HUES6 (cell line): ENCODE results near the gene INF2.

Source experiments
- H3K27ac ChIP-seq: 2 replicates; pipeline ENCODE4 v1.7.0; 2013; ENCODE audit warnings: low read depth, mild to moderate bottlenecking, low read length, inconsistent platforms
- H3K27me3 ChIP-seq: 2 replicates; pipeline ENCODE4 v1.6.1; 2013; ENCODE audit warnings: low read length; ENCODE audit not compliant: control insufficient read depth, insufficient read depth
- H3K36me3 ChIP-seq: 2 replicates; pipeline ENCODE4 v1.6.1; 2013; ENCODE audit warnings: low read length; ENCODE audit not compliant: control insufficient read depth, insufficient read depth
- H3K4me1 ChIP-seq: 2 replicates; pipeline ENCODE4 v1.6.1; 2013; ENCODE audit warnings: low read length; ENCODE audit not compliant: control insufficient read depth, insufficient read depth
- H3K4me3 ChIP-seq: 2 replicates; pipeline ENCODE4 v1.5.1; 2013; ENCODE audit warnings: low read depth, low read length
- H3K9ac ChIP-seq: one replicate; pipeline ENCODE4 v1.6.1; 2013; ENCODE audit warnings: mild to moderate bottlenecking, low read length
- H3K9me3 ChIP-seq: 2 replicates; pipeline ENCODE4 v1.6.1; 2013; ENCODE audit warnings: low read depth, low read length; ENCODE audit not compliant: control insufficient read depth, insufficient read depth

INF2 gene

DNA sequence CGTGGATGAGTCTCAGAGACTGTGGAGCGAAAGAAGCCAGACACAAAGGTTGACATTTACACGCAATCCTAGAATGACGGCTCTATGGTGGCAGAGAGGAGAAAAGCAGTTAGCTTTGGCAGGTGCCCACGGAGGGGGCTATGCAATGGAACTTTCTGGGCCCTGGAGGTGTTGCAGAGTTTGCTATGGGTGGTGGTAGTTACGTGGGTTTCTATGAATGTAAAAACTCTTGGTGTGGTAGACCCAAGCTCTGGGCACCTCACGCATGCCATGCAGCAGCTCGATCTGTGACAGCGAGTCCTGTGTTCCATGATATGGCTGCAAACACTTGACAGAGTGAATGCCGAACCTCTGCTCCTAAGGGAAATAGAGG lies 5.0 kb upstream of the INF2 start:
- H3K4me1 ChIP-seq = peaks cover 60% of the 10 kb centered on the region

DNA sequence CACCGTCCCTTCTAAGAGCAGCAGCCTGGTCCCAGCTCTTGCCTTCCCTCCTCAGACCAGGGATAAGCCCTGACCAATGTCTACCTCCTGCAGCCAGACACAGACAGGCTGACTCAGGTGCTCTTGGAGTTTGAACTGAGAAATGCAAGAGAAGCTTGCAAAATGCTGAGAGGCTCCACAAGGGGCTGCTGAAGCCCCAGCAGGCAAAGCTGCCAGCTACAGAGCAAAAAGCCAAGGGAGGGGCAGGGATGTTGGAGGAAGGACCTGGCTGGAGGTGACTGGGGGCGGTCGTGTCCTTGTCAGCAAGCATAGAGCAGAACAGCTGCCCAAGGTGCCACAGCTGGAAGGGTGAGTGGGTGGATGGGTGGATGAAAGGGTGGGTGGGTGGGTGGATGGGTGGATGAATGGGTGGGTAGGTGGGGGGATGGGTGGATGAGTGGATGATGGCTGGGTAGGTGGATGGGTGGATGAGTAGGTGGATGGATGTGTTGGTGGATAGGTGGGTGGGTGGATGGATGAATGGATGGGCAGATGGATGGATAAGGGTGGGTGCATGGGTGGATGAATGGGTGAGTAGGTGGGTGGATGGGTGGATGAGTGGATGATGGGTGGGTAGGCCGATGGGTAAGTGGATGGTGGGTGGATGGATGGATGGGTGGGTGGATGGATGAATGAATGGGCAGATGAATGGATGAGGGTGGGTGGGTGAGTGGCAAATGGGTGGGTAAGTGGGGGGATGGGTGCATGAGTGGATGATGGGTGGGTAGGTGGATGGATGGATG lies 4.0 kb upstream of the INF2 start:
- Histone ChIP-seq H3K4me3 (no peak overlapping the region), H3K27ac (no peak overlapping the region), H3K36me3 (no peaks in the 10 kb centered on the region), H3K9me3 (no peaks in the 10 kb centered on the region), H3K4me1 (peaks cover 53% of the 10 kb centered on the region), H3K27me3 (no peaks in the 10 kb centered on the region), H3K9ac (no peak overlapping the region)

More for the DNA sequence above, 5.0 kb upstream of the INF2 start:
- H3K27me3 ChIP-seq = no peaks in the 10 kb centered on the region
- H3K9ac ChIP-seq = no peak overlapping the region
- no peaks in the 10 kb centered on the region for H3K9me3 ChIP-seq
- H3K27ac ChIP-seq = no peak overlapping the region
- no peak overlapping the region for H3K4me3 ChIP-seq
- H3K36me3 ChIP-seq = no peaks in the 10 kb centered on the region

DNA sequence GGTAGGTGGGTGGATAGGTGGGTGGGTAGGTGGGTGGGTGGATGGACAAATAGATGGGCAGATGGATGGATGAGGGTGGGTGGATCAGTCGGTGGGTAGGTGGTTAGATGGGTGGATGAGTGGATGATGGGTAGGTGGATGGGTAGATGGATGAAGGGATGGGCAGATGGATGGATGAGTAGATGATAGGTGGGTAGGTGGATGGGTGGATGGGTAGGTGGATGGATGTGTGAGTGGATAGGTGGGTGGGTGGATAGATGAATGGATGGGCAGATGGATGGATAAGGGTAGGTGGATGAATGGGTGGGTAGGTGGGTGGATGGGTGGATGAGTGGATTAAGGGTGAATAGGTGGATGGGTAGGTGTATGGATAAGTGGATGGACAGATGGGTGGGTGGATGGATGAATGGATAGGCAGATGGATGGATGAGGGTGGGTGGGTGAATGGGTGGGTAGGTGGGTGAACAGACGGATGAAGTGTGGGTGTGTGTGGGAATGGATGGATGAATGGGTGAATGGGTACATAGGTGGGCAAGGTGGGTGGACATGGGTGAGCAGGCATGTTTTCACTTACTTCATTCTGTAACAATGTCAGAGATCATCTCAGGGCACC lies 3.3 kb upstream of the INF2 start:
- no peak overlapping the region for H3K9ac ChIP-seq
- no peak overlapping the region for H3K4me3 ChIP-seq
- peaks cover 53% of the 10 kb centered on the region for H3K4me1 ChIP-seq
- no peaks in the 10 kb centered on the region for H3K27me3 ChIP-seq
- H3K9me3 ChIP-seq = no peaks in the 10 kb centered on the region
- H3K36me3 ChIP-seq = no peaks in the 10 kb centered on the region
- H3K27ac ChIP-seq = no peak overlapping the region

DNA sequence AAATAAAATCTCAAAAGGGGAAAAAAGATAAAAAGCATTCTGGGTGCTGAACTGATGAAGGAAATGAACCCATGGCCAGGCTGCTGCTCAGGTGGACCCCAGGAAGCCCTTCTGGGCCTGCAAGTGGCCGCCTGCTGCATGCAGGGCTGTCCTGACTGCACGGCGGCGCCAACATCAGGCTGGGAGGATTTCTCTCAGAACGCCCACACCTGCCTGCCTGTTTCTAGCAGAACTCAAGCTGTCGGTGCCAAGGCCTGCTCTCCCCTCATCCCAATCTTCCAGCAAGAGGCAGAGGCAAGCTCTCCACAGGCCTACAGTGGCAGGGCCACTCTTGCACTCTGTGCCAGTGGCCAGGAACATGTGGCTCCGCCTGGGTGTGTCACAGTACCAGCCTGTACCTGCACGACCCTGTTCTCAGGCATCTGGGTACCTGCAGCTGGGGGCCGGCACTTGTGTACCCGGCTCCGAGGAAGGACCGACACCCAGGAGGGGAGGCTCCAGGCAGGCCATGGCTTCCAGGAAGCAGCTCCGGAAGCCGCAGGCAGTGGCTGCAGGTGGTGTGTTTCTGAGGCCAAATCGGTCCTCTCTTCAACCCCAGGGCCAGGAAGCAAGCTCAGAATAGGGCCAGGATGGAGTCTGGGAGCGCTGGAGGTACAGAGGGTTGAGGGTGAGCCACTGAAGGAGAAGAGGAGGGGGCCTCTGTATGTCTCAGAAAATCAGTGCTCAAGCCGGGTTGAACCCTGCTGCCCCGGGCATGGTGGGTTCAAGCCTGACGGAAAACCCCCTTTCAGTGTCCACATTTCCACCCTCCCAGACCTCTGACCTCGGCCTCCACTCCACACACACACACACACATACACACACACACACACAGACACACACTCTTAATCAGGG lies 2.5 kb upstream of the INF2 start:
- Histone ChIP-seq H3K4me1 (peaks cover 52% of the 10 kb centered on the region), H3K9me3 (no peaks in the 10 kb centered on the region), H3K9ac (peak overlapping the region; percentile 15), H3K4me3 (no peak overlapping the region), H3K36me3 (no peaks in the 10 kb centered on the region), H3K27ac (no peak overlapping the region), H3K27me3 (no peaks in the 10 kb centered on the region)

DNA sequence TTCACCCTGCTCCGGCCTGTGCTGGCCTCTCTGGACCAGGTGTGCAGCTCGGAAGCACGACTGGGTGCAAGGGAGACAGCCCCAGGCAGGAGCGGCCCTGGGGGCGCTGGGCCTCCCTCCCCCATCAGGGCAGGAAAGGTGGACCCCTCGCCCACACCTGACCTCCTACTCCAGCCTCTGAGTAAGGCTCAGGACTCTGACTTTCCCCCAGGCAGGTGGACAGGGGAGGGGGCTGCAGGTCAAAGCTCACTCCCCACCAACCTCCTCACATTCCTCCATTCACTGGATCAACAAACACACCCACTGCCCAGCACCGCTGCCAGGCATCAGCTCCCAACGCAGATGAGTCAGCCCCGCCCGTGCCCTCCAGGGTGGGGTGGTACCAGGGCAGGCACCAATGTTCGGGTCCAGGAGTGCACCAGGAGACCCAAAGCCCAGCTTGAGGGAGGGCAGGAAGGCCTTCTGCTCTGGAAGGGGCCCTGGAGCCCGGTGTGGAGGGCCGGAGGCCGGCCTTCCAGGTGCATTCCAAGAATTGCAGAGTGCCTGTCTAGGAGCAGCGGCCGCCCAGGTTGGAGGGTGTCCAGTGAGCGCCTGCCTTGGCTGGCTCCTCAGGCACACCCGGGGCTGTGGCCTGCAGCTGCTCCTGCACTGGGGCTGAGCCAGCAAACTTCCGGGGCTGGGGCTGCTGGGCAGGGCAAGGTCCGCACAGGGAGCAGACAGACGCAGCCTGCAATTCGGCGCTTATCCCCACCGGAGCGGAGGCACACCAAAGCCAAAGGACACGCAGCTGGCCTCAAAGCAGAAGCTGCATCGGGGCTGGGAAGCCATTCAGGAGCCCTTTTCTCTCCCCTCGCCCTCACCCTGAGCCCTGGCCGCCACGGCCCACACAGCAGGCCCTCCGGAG lies 1.6 kb upstream of the INF2 start:
- Histone ChIP-seq H3K36me3 (peaks cover 7% of the 10 kb centered on the region; the same call in 1 of the 2 replicates), H3K27ac (no peak overlapping the region), H3K4me3 (no peak overlapping the region; the same call in 1 of the 2 replicates), H3K9ac (peak overlapping the region; percentile 1), H3K4me1 (peaks cover 45% of the 10 kb centered on the region), H3K9me3 (no peaks in the 10 kb centered on the region), H3K27me3 (no peaks in the 10 kb centered on the region)

DNA sequence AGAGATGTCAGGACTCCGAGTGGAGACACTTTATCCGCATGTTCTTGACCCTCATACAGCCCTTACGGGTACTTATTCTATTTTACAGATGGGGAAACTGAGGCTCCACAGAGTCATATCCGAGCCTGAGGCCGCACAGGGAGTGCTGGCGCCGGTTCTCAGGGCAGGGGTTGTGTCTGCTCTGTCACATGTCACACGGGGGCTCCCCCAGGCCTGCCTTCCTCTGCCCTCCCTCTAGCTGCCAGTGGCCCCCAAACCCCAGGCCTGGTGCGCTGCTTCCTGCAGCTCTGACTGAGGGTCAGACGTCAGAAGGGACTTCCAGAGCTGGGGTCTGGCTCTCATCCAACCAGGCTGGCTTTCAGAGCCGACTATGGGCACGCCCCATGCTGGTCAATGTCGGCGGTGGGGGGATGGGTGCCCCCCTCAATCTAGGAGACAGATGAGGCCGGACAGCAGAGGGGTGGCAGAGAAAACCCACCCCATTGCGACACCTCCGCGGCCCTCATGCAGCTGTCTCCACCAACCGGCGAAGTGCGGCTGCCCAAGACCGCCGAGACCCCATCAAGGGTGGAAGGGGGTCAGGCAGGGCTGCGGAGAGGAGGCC lies 811 bp upstream of the INF2 start:
- Histone ChIP-seq H3K9me3 (no peaks in the 10 kb centered on the region), H3K36me3 (peaks cover 7% of the 10 kb centered on the region; the same call in 1 of the 2 replicates), H3K9ac (peak overlapping the region; percentile 30), H3K4me3 (peak overlapping the region; percentile 59), H3K4me1 (peaks cover 41% of the 10 kb centered on the region), H3K27me3 (no peaks in the 10 kb centered on the region), H3K27ac (peak overlapping the region; percentile 57; the same call in 1 of the 2 replicates)

DNA sequence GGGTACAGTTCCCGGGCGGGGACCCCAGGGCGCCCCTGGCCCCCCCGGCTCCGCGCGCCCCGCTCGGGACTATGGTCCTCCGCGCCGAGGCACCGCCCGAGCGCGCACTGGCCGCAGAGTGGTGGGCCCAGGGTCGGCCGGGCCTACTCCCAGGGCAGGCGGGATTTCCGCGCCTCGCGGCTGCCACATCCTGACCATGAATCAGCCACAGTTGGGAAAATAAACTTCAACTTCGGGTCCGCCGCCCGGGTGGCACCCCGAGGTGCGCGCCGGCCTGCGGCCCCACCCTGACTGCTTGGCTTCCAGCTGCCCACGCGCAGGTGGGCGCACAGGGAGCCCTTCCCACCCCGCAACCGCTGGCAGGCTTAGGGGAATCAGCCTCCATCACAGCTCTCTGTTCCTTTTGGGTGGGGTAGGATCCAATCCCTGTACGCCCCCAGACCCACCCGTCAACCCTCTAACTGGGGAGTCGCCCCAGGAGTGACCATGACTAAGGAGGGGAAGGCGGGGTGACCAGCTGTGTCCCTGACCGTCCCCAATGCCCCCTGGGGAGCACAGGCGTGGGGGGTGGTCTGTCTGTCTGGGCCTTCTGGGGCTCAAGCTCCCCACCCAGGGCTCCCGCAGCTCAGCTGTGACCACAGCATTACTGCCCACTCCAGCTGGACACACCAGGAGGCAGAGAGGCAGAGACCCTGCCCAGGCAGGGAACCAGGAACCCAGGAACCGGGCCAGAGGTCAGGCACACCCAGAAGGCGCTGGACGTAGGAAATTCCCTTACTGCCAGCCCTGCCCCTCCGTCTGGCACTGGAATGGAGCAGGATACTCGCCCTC lies 678 bp downstream of the INF2 start:
- no peaks in the 10 kb centered on the region for H3K9me3 ChIP-seq
- peak overlapping the region; percentile 73 for H3K9ac ChIP-seq
- H3K27ac ChIP-seq = no peak overlapping the region
- peaks cover 7% of the 10 kb centered on the region; the same call in 1 of the 2 replicates for H3K36me3 ChIP-seq
- H3K4me1 ChIP-seq = peaks cover 52% of the 10 kb centered on the region
- peak overlapping the region; percentile 85 for H3K4me3 ChIP-seq
- no peaks in the 10 kb centered on the region for H3K27me3 ChIP-seq

DNA sequence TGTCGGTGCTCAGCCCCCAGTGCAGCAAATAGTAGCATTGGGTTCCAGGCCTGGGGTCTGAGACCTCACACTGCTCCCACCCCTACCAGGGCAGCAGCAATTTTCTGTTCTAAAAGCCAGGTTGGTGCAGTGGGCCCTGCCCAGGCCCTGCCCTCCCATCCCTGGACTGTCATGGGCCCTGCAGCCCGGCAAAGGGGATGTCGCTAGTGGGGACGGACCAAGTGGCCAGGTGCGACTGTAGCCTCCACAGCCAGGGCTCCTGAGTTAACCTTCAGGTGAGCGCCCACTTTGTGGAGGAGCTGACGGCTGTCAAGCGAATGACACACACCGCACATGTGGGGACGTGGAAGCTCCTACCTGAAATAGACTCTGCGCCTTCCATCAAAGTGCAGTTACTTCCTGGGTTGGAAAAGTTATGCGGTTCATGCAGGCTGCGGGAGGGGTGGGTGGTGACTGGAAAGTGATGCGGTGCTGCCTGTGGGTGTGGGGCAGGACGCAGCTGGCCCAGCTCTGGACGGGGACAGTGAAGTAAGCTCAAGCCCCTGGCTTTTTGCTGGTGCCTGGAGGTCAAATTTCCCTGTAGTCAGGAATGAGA lies 1.5 kb downstream of the INF2 start:
- Histone ChIP-seq H3K4me3 (peak overlapping the region; percentile 85; the same call in 1 of the 2 replicates), H3K27me3 (no peaks in the 10 kb centered on the region), H3K36me3 (peaks cover 9% of the 10 kb centered on the region), H3K4me1 (peaks cover 61% of the 10 kb centered on the region), H3K9ac (peak overlapping the region; percentile 5), H3K27ac (no peak overlapping the region), H3K9me3 (no peaks in the 10 kb centered on the region)

DNA sequence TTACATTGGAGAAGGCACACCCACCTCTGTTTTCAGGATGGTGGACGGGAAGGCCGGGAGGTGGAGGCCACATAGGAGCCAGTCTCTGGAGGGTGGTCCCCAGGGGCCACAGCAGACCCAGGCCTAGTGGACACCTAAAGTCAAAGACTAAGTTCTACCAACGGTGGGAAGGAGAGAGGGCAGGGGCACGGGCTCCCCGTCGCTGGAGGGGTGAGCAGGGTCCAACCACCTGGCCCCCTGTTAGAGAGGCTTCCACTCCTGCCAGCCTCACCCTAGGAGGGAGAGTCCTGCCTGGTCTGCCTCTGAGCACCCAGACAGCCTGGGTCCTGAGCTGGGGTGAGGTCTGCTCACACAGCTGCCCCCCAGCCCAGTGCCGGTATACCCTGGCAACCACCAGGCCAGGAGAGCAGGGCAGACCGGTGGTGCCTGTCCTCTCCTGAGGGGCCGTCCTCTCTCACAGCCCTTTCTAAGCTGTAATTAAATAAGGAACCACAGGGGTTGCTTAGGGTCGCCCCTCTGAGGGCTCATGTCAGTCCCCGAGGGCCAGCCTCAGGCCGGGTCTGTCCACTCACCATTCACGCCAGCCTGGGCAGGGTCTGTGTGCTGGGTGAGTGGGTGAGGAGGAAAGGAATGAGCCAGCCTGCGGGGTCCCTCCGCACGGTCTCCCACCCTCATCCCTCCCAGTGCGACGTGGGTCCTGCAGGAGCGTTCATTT lies 2.3 kb downstream of the INF2 start:
- no peaks in the 10 kb centered on the region for H3K27me3 ChIP-seq
- H3K27ac ChIP-seq = no peak overlapping the region
- peaks cover 15% of the 10 kb centered on the region for H3K36me3 ChIP-seq
- 0 out of 2 replicates have a peak overlapping the region, but pooled peaks have one; percentile 85 for H3K4me3 ChIP-seq
- H3K4me1 ChIP-seq = peaks cover 64% of the 10 kb centered on the region
- no peak overlapping the region for H3K9ac ChIP-seq
- H3K9me3 ChIP-seq = no peaks in the 10 kb centered on the region
